ENCODE results near the gene PTPN2. TPM values are rescaled to one million over a fixed set of nuclear protein-coding genes. Genes with fewer than 3 reads are reported as not detected.

The PTPN2 gene
- total and polyA plus RNA-seq, 2 of the 4 experiments (the other 2 are of a cell fraction), result 13.2 to 30.6 TPM

GRCh38 chr18:12862467-12862866 lies 21.6 kb downstream of the PTPN2 start:
- H3K79me1 ChIP-seq (ENCODE audit: low read depth in 1 of 2, low read length in 2 of 2), result peaks cover 13 to 38% of the 10 kb centered on the region in 2 experiments
- ATAC-seq (ENCODE audit: low read depth), result no peak; the same call in 1 of the 2 replicates
- no peak overlapping the region for H3K23ac ChIP-seq (ENCODE audit: low read depth, low read length)
- H2BK5ac ChIP-seq (ENCODE audit: low read depth, low read length, poor library complexity, severe bottlenecking), result no peak overlapping the region
- in situ Hi-C loops (cut with MboI; ENCODE audit: low sequenced_read_pairs), result no loop called here
- DNase-seq, result no peak
- no peaks in the 10 kb centered on the region for H3K27me3 ChIP-seq (ENCODE audit: control insufficient read depth, insufficient read depth, low read length)
- H2BK20ac ChIP-seq (ENCODE audit: low read depth, low read length), result no peak overlapping the region
- peaks cover 14% of the 10 kb centered on the region for H4K20me1 ChIP-seq (ENCODE audit: insufficient read depth, low read length)
- H2AK5ac ChIP-seq (ENCODE audit: low read depth, low read length), result no peak overlapping the region
- no peak overlapping the region for H4K8ac ChIP-seq (ENCODE audit: low read depth in 2 of 2, low read length in 2 of 2)
- no peak overlapping the region for H4K5ac ChIP-seq (ENCODE audit: low read depth, low read length)
- H2BK15ac ChIP-seq (ENCODE audit: low read depth, low read length), result no peak overlapping the region
- no peaks in the 10 kb centered on the region for H3K9me3 ChIP-seq (ENCODE audit: control insufficient read depth, insufficient read depth, low read length)
- no peak overlapping the region for H3K14ac ChIP-seq (replicated peaks; ENCODE audit: low read depth, low read length)
- 60% methylated on average over 2 of the region's 2 CpGs; no CpG with 5 or more reads in 1 of the 2 experiments for WGBS, 2 experiments (ENCODE audit: extremely low coverage in 2 of 2, insufficient read length in 1 of 2)
- intact Hi-C loops (cut with micrococcal nuclease), result no loop called here
- H3K4me1 ChIP-seq (ENCODE audit: control insufficient read depth, insufficient read depth, low read length), result peaks cover 5% of the 10 kb centered on the region
- H4K91ac ChIP-seq (ENCODE audit: insufficient read depth, low read depth, low read length), result no peak overlapping the region
- H3K56ac ChIP-seq (ENCODE audit: extremely low read depth, insufficient read depth, low read length), result no peak overlapping the region
- H2BK120ac ChIP-seq (ENCODE audit: low read depth, low read length), result no peak overlapping the region
- dilution Hi-C loops (cut with HindIII; ENCODE audit: low sequenced_read_pairs, unreplicated experiment), result no loop called here
- no peak overlapping the region for H3K4ac ChIP-seq (ENCODE audit: low read depth, low read length)
- no peak overlapping the region for H2AK9ac ChIP-seq (replicated peaks; ENCODE audit: low read depth, low read length, poor library complexity)
- no peak overlapping the region for H3K9ac ChIP-seq (ENCODE audit: low read depth, low read length)
- no peaks in the 10 kb centered on the region for H3K36me3 ChIP-seq (ENCODE audit: control insufficient read depth, insufficient read depth, low read length)
- H3K18ac ChIP-seq (ENCODE audit: low read depth, low read length), result no peak overlapping the region
- H3K4me2 ChIP-seq (ENCODE audit: low read depth, low read length), result no peak overlapping the region
- TF ChIP-seq POLR2A (IDR thresholded peaks at IDR 0.05; ENCODE audit: low read depth, low read length) (no peak), RCOR1 (IDR thresholded peaks at IDR 0.05; ENCODE audit: insufficient replicate concordance, low read length) (no peak), SMC3 (IDR thresholded peaks at IDR 0.05; ENCODE audit: low read depth, low read length) (no peak), RFX5 (IDR thresholded peaks at IDR 0.05; ENCODE audit: low read depth, low read length) (no peak), USF2 (IDR thresholded peaks at IDR 0.05; ENCODE audit: low read depth, low read length) (no peak)
- no peak overlapping the region for H3K4me3 ChIP-seq (ENCODE audit: insufficient read depth, low read depth, low read length)
- no peak overlapping the region for H3K27ac ChIP-seq (ENCODE audit: insufficient read depth, low read length)
- POLR2A ChIA-PET (ENCODE audit: unreplicated experiment), result no interaction called here
- BruUV-seq (replicated peaks), result no TSS peak
- CTCF ChIA-PET, result interaction anchor here (1.1 kb wide), 1 partner anchor 118 kb away, joined by 4 read pairs; no protein-coding TSS in a partner anchor
- H2AFZ ChIP-seq (replicated peaks; ENCODE audit: low read length, poor library complexity), result no peak overlapping the region
- H3K9me1 ChIP-seq (ENCODE audit: insufficient read depth, low read length), result peaks cover 4% of the 10 kb centered on the region; the same call in 1 of the 2 replicates
